Chondrocyte (in vitro differentiated cells): ENCODE measurements around the gene RCAN2. TPM values are rescaled to one million over a fixed set of nuclear protein-coding genes. Genes with fewer than 3 reads are reported as not detected.

Experiments
- DNase-seq: peaks from one replicate; pipeline ENCODE4 v3.0.0; 2021; ENCODE audit warnings: mixed read lengths, low spot score
- H3K27ac Mint-ChIP-seq: one replicate; pipeline ENCODE4 v1.8.0; 2021; ENCODE audit warnings: mild to moderate bottlenecking, moderate library complexity, mixed read lengths; ENCODE audit not compliant: unreplicated experiment
- H3K27me3 Mint-ChIP-seq: 2 replicates; pipeline ENCODE4 v1.8.0; 2021; ENCODE audit warnings: low read depth, mixed read lengths
- H3K36me3 Mint-ChIP-seq: 2 replicates; pipeline ENCODE4 v1.8.0; 2021; ENCODE audit warnings: low read depth, mixed read lengths
- H3K4me1 Mint-ChIP-seq: 2 replicates; pipeline ENCODE4 v1.8.0; 2021; ENCODE audit warnings: low read depth, mild to moderate bottlenecking, mixed read lengths
- H3K4me3 Mint-ChIP-seq: one replicate; pipeline ENCODE4 v1.8.0; 2021; ENCODE audit warnings: mild to moderate bottlenecking, moderate library complexity, mixed read lengths; ENCODE audit not compliant: unreplicated experiment
- H3K9me3 Mint-ChIP-seq: 2 replicates; pipeline ENCODE4 v1.8.0; 2021; ENCODE audit warnings: low read depth, mixed read lengths
- total RNA-seq: library from RNA; stranded (reverse); gene quantifications from 3 replicates; pipeline ENCODE4 v1.2.1, GENCODE V29; 2021
- TF ChIP-seq, protein P1 (sequence below): fragments of 200-600 bp; sonication (generic); IDR thresholded peaks from 2 replicates; pipeline ENCODE4 v1.5.0; 2021; ENCODE audit warnings: antibody characterized with exemption, mild to moderate bottlenecking, moderate library complexity

Gene RCAN2
- total RNA-seq, 1 donor from 2014 or later: 23.8 TPM

DNA sequence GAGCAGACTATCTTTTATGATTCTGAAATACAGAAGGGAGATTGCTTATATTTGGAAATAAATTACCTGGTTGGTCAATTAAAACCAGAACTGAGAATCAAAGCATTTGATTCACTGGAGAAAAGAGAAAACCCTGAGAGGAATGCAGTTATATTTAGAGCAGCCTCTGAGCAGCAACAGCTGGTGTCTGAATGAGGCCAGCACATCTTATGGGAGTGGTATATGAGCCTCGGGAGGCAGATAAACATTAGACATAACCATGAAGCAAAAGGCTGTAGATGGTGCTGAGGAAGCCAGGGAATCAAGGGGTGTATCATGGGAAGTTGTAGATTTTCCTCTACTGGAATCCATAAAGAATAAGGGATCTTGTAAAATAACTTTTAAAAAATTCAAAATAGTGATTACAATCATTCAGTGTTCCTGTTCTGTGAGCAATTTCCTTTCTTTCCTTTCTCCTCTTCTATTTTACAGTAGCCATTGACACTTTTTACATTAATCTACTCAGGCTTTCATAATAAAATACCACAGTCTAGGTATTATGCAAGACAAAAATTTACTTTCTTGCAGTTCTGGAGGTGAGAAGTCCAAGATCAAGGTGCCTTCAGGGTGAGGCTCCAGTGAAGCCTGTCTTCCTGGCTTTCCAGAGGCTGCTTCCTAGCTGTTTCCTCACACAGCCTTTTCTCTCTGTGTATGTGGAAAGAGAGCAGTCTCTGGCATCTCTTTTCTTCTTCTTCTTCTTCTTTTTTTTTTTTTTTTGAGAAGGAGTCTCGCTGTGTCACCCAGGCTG, 287.7 kb downstream of the RCAN2 start:
- H3K27me3 Mint-ChIP-seq: peaks cover 23% of the 10 kb centered on the region
- H3K4me3 Mint-ChIP-seq: no peak overlapping the region
- TF ChIP-seq, protein P1, sequence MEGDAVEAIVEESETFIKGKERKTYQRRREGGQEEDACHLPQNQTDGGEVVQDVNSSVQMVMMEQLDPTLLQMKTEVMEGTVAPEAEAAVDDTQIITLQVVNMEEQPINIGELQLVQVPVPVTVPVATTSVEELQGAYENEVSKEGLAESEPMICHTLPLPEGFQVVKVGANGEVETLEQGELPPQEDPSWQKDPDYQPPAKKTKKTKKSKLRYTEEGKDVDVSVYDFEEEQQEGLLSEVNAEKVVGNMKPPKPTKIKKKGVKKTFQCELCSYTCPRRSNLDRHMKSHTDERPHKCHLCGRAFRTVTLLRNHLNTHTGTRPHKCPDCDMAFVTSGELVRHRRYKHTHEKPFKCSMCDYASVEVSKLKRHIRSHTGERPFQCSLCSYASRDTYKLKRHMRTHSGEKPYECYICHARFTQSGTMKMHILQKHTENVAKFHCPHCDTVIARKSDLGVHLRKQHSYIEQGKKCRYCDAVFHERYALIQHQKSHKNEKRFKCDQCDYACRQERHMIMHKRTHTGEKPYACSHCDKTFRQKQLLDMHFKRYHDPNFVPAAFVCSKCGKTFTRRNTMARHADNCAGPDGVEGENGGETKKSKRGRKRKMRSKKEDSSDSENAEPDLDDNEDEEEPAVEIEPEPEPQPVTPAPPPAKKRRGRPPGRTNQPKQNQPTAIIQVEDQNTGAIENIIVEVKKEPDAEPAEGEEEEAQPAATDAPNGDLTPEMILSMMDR: no peak
- peaks cover 8% of the 10 kb centered on the region for H3K4me1 Mint-ChIP-seq
- no peak for DNase-seq
- no peaks in the 10 kb centered on the region for H3K9me3 Mint-ChIP-seq
- H3K36me3 Mint-ChIP-seq: no peaks in the 10 kb centered on the region
- H3K27ac Mint-ChIP-seq: no peak overlapping the region

DNA sequence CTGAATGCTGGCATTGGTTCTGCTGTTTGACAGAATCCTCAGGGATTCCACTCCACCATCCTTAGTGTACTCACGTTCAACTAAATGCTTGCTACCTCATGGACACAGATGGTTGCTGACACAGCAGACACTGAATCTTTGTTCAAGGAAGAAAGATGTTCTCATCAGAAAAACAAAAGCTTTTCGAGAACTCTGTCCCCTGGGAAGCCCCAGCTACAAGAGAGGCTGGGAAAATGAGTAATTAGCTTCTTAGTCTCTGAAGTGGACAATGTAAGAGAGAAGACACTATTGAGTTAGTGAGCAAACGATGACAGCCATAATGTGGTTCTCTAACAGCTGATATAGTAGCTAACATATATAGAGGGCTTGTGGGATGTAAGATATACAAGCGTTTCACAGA, 289.5 kb downstream of the RCAN2 start:
- Mint-ChIP-seq H3K36me3 (no peaks in the 10 kb centered on the region), H3K27me3 (peaks cover 27% of the 10 kb centered on the region), H3K4me1 (peaks cover 8% of the 10 kb centered on the region), H3K27ac (no peak overlapping the region), H3K4me3 (no peak overlapping the region), H3K9me3 (no peaks in the 10 kb centered on the region)
- no peak for DNase-seq
- TF ChIP-seq, protein P1: no peak

DNA sequence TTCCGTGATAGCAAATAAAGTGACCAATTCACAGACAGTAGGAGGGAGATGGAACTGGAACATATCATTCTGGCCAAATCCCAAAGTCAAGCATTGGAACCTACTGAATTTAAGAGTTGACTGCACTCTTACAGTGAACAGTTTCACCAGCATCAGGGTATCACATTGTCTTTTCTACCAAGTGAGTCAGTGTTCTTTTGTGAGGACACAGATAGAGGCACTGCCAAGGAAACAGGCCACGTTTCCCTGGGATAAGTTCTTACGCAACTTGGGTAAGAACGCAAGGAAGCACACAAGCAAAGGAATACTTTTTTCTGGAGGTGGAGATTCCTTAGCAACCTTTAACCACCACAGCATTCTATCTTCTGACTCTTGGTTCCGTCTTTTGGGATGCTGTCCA, 291.9 kb downstream of the RCAN2 start:
- Mint-ChIP-seq H3K4me1 (peaks cover 8% of the 10 kb centered on the region), H3K27ac (no peak overlapping the region), H3K27me3 (peaks cover 28% of the 10 kb centered on the region), H3K36me3 (no peaks in the 10 kb centered on the region), H3K9me3 (no peaks in the 10 kb centered on the region), H3K4me3 (no peak overlapping the region)
- TF ChIP-seq, protein P1: no peak
- DNase-seq: no peak

DNA sequence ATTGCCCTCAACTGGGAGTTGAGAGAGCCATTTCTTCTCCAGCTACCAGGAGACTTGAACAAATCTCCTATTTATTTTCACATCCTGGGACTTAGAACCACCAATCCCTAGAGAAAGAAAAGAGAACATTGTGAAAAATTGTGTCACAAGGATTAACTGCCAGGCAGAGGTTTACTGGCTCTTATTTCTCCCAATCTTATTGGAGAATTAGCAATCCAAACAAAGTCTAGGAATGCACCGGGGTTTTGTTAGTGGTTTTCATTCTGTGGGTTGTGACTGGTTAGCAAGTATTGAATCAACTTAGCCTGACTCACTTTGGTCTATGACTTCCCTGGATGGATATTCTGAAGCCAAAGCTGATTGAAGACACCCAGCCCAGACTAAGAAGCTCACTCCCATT, 299.3 kb downstream of the RCAN2 start:
- H3K27me3 Mint-ChIP-seq: peaks cover 11% of the 10 kb centered on the region
- no peak overlapping the region for H3K4me3 Mint-ChIP-seq
- H3K27ac Mint-ChIP-seq: no peak overlapping the region
- H3K36me3 Mint-ChIP-seq: no peaks in the 10 kb centered on the region
- DNase-seq: no peak
- H3K9me3 Mint-ChIP-seq: peaks cover 2% of the 10 kb centered on the region
- H3K4me1 Mint-ChIP-seq: peaks cover 7% of the 10 kb centered on the region
- TF ChIP-seq, protein P1: no peak

DNA sequence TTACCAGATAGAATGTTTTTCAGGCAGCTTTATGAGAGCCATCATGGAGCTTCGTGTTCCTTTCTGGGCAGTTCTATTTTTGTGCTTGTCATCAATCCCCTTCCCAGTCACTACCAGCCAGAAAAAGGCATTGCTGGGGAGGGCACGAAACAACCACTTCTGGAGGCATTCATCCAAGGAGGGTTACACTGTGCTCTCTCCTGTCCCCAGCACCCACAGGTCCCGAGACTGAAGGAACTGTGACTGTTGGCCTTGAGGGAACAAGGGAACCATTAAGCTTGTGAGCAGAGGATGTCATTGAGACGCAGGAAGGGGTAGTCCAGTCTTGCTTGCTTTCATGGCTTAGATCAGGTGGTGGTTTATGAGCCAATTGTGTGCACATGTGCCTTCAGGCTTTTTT, 300.4 kb downstream of the RCAN2 start:
- TF ChIP-seq, protein P1: no peak
- no peaks in the 10 kb centered on the region for H3K36me3 Mint-ChIP-seq
- DNase-seq: no peak
- H3K27me3 Mint-ChIP-seq: peaks cover 11% of the 10 kb centered on the region
- H3K9me3 Mint-ChIP-seq: peaks cover 2% of the 10 kb centered on the region
- peaks cover 14% of the 10 kb centered on the region for H3K4me1 Mint-ChIP-seq
- no peak overlapping the region for H3K27ac Mint-ChIP-seq
- no peak overlapping the region for H3K4me3 Mint-ChIP-seq
